OCI-LY7 (cell line): ENCODE results near the gene AFG1L.

Experiments used
- EZH2phosphoT487 ChIP-seq: fragments of 200-600 bp; sonication (generic); IDR thresholded peaks from 2 replicates; pipeline ENCODE4 v1.6.1; 2018; ENCODE audit warnings: low read depth, borderline replicate concordance, mild to moderate bottlenecking, mixed run types, antibody characterized with exemption, low read length, moderate library complexity, mixed read lengths
- TF ChIP-seq, protein P1 (sequence below): fragments of 200-600 bp; sonication (generic); conservative IDR thresholded peaks from 2 replicates; pipeline ENCODE4 v1.5.1; 2014; ENCODE audit warnings: mild to moderate bottlenecking, antibody characterized with exemption, low read length, moderate library complexity, mixed read lengths

DNA sequence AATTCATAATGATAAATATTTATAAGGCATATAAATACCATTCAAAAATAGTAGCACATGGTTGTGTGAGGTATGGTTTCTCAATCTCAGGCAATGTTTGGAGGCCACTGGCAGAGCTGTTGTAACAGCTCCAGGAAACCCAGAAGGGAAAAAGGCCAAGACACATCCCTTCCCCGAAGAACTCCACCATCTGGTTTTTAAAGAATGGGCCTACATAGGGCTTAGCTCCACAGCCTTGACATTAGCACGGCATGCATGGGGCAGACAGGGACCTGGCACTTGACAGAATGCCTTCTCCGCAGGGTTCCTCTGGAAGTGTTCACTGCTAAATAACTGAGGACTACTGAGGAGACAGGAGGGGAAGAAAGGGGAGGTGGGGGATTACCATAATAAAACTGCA is 249.8 kb downstream of the AFG1L start:
- TF ChIP-seq, protein P1, sequence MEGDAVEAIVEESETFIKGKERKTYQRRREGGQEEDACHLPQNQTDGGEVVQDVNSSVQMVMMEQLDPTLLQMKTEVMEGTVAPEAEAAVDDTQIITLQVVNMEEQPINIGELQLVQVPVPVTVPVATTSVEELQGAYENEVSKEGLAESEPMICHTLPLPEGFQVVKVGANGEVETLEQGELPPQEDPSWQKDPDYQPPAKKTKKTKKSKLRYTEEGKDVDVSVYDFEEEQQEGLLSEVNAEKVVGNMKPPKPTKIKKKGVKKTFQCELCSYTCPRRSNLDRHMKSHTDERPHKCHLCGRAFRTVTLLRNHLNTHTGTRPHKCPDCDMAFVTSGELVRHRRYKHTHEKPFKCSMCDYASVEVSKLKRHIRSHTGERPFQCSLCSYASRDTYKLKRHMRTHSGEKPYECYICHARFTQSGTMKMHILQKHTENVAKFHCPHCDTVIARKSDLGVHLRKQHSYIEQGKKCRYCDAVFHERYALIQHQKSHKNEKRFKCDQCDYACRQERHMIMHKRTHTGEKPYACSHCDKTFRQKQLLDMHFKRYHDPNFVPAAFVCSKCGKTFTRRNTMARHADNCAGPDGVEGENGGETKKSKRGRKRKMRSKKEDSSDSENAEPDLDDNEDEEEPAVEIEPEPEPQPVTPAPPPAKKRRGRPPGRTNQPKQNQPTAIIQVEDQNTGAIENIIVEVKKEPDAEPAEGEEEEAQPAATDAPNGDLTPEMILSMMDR = no peak
- no peak for TF ChIP-seq EZH2phosphoT487
